HEK293 (cell line): Measurements from ENCODE around the gene HBA1.
"Not testable (repeated sequence)": the region's sequence is repeated elsewhere in the genome, so short reads cannot be mapped to it uniquely, and the experiment has no call there.

Experiments used
- ELK4 ChIP-seq: IDR thresholded peaks from 2 replicates; pipeline ENCODE4 v1.6.1; 2011; ENCODE audit warnings: mild to moderate bottlenecking, low read depth, low read length, borderline replicate concordance
- FEZF1 ChIP-seq: fragments of 450-650 bp; formaldehyde crosslinking; IDR thresholded peaks from 2 replicates; pipeline ENCODE4 v1.5.1; 2016; ENCODE audit warnings: missing biosample characterization, missing genetic modification characterization
- MEIS1 ChIP-seq: sonication (generic); formaldehyde crosslinking; IDR thresholded peaks from 2 replicates; pipeline ENCODE4 v1.8.1; 2022; ENCODE audit warnings: missing genetic modification reagents, mild to moderate bottlenecking, borderline replicate concordance
- RBAK ChIP-seq: fragments of 450-650 bp; formaldehyde crosslinking; IDR thresholded peaks from 2 replicates; pipeline ENCODE4 v1.5.1; 2016; ENCODE audit warnings: missing biosample characterization, missing genetic modification characterization
- YY2 ChIP-seq: fragments of 450-650 bp; formaldehyde crosslinking; IDR thresholded peaks from 2 replicates; pipeline ENCODE4 v1.5.1; 2016; ENCODE audit warnings: missing biosample characterization, missing genetic modification characterization
- ZNF404 ChIP-seq: fragments of 450-650 bp; formaldehyde crosslinking; IDR thresholded peaks from 2 replicates; pipeline ENCODE4 v1.5.1; 2017; ENCODE audit warnings: missing biosample characterization, missing genetic modification characterization
- ZNF670 ChIP-seq: fragments of 450-650 bp; formaldehyde crosslinking; IDR thresholded peaks from 2 replicates; pipeline ENCODE4 v1.5.1; 2016; ENCODE audit warnings: missing biosample characterization, missing genetic modification characterization, low read depth
- TF ChIP-seq, protein P1 (sequence below): fragments of 450-650 bp; formaldehyde crosslinking; IDR thresholded peaks from 2 replicates; pipeline ENCODE4 v1.5.1; 2016; ENCODE audit warnings: missing biosample characterization, missing genetic modification characterization
- TF ChIP-seq, protein P2 (sequence below): fragments of 450-650 bp; formaldehyde crosslinking; IDR thresholded peaks from 2 replicates; pipeline ENCODE4 v1.5.1; 2017; ENCODE audit warnings: missing biosample characterization, missing genetic modification characterization

DNA sequence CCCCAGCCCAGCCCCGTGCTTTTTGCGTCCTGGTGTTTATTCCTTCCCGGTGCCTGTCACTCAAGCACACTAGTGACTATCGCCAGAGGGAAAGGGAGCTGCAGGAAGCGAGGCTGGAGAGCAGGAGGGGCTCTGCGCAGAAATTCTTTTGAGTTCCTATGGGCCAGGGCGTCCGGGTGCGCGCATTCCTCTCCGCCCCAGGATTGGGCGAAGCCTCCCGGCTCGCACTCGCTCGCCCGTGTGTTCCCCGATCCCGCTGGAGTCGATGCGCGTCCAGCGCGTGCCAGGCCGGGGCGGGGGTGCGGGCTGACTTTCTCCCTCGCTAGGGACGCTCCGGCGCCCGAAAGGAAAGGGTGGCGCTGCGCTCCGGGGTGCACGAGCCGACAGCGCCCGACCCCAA is 474 bp upstream of the HBA1 start:
- TF ChIP-seq, protein P1, sequence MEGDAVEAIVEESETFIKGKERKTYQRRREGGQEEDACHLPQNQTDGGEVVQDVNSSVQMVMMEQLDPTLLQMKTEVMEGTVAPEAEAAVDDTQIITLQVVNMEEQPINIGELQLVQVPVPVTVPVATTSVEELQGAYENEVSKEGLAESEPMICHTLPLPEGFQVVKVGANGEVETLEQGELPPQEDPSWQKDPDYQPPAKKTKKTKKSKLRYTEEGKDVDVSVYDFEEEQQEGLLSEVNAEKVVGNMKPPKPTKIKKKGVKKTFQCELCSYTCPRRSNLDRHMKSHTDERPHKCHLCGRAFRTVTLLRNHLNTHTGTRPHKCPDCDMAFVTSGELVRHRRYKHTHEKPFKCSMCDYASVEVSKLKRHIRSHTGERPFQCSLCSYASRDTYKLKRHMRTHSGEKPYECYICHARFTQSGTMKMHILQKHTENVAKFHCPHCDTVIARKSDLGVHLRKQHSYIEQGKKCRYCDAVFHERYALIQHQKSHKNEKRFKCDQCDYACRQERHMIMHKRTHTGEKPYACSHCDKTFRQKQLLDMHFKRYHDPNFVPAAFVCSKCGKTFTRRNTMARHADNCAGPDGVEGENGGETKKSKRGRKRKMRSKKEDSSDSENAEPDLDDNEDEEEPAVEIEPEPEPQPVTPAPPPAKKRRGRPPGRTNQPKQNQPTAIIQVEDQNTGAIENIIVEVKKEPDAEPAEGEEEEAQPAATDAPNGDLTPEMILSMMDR (tag by site-specific recombination): not testable (repeated sequence)
- TF ChIP-seq, protein P2, sequence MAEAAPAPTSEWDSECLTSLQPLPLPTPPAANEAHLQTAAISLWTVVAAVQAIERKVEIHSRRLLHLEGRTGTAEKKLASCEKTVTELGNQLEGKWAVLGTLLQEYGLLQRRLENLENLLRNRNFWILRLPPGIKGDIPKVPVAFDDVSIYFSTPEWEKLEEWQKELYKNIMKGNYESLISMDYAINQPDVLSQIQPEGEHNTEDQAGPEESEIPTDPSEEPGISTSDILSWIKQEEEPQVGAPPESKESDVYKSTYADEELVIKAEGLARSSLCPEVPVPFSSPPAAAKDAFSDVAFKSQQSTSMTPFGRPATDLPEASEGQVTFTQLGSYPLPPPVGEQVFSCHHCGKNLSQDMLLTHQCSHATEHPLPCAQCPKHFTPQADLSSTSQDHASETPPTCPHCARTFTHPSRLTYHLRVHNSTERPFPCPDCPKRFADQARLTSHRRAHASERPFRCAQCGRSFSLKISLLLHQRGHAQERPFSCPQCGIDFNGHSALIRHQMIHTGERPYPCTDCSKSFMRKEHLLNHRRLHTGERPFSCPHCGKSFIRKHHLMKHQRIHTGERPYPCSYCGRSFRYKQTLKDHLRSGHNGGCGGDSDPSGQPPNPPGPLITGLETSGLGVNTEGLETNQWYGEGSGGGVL (tag by site-specific recombination): not testable (repeated sequence)
- TF ChIP-seq ZNF670 (tag by site-specific recombination); ZNF404 (tag by site-specific recombination); FEZF1 (tag by site-specific recombination); MEIS1 (CRISPR knock-in tag); ELK4; RBAK; YY2 (tag by site-specific recombination): not testable (repeated sequence)
